IMR-90 (cell line): ENCODE data around the gene NOS3. TPM values are rescaled to one million over a fixed set of nuclear protein-coding genes. Genes with fewer than 3 reads are reported as not detected.

Experiments used
- ATAC-seq: fragments of 200-7000 bp; cut with Tn5 transposase; 2 replicates; pipeline ENCODE4 v1.9.1; 2020; ENCODE audit warnings: low read depth, mild to moderate bottlenecking, moderate library complexity
- BruUV-seq: library from RNA; stranded (reverse); fragments of 400-500 nt; replicated peaks from 2 replicates; lab custom pipeline; 2021; lab: Mats Ljungman, UMichigan
- CTCF ChIA-PET: fragments of 300-600 bp; formaldehyde crosslinking; extraction: SDS; loops from one replicate; lab custom pipeline; 2021; ENCODE audit warnings: antibody characterized with exemption; lab: Yijun Ruan, JAX
- POLR2A ChIA-PET: fragments of 300-600 bp; sonication (Branson Sonifier 250); formaldehyde crosslinking; loops from one replicate; lab custom pipeline; 2022; ENCODE audit warnings: antibody characterized with exemption; ENCODE audit not compliant: unreplicated experiment; lab: Charles Lee
- DNase-seq: peaks from one replicate; pipeline ENCODE4 v3.0.0; 2013
- H2AFZ ChIP-seq: replicated peaks from 2 replicates; pipeline ENCODE3; 2013; ENCODE audit warnings: low read length, mild to moderate bottlenecking; ENCODE audit not compliant: poor library complexity
- H2AK5ac ChIP-seq: 2 replicates; pipeline ENCODE4 v1.6.1; 2013; ENCODE audit warnings: low read depth, low read length, inconsistent platforms
- H2AK9ac ChIP-seq: replicated peaks from 2 replicates; pipeline ENCODE3; 2013; ENCODE audit warnings: mild to moderate bottlenecking, low read depth, low read length, moderate library complexity; ENCODE audit not compliant: poor library complexity
- H2BK120ac ChIP-seq: 2 replicates; pipeline ENCODE4 v1.6.1; 2013; ENCODE audit warnings: low read depth, low read length, inconsistent platforms
- H2BK15ac ChIP-seq: 3 replicates; pipeline ENCODE4 v1.6.1; 2013; ENCODE audit warnings: low read depth, low read length, inconsistent platforms
- H2BK20ac ChIP-seq: 2 replicates; pipeline ENCODE4 v1.6.1; 2013; ENCODE audit warnings: low read depth, mild to moderate bottlenecking, inconsistent platforms, low read length, moderate library complexity
- H2BK5ac ChIP-seq: 2 replicates; pipeline ENCODE4 v1.6.1; 2013; ENCODE audit warnings: mild to moderate bottlenecking, low read depth, low read length, inconsistent platforms; ENCODE audit not compliant: poor library complexity, severe bottlenecking
- H3K14ac ChIP-seq: replicated peaks from 2 replicates; pipeline ENCODE4 v1.6.1; 2013; ENCODE audit warnings: low read depth, low read length, inconsistent platforms
- H3K18ac ChIP-seq: 2 replicates; pipeline ENCODE4 v1.6.1; 2013; ENCODE audit warnings: low read depth, low read length, control low read depth
- H3K23ac ChIP-seq: 2 replicates; pipeline ENCODE4 v1.6.1; 2013; ENCODE audit warnings: low read depth, low read length, inconsistent platforms
- H3K27ac ChIP-seq: 2 replicates; pipeline ENCODE4 v1.5.1; 2013; ENCODE audit warnings: mild to moderate bottlenecking, control low read depth, low read length; ENCODE audit not compliant: insufficient read depth
- H3K27me3 ChIP-seq: 2 replicates; pipeline ENCODE4 v1.6.1; 2013; ENCODE audit warnings: low read length; ENCODE audit not compliant: control insufficient read depth, insufficient read depth
- H3K36me3 ChIP-seq: 2 replicates; pipeline ENCODE4 v1.6.1; 2013; ENCODE audit warnings: low read length, mixed read lengths; ENCODE audit not compliant: control insufficient read depth, insufficient read depth
- H3K4ac ChIP-seq: 2 replicates; pipeline ENCODE4 v1.6.1; 2013; ENCODE audit warnings: low read depth, low read length, inconsistent platforms
- H3K4me1 ChIP-seq: 2 replicates; pipeline ENCODE4 v1.6.1; 2013; ENCODE audit warnings: low read length, mixed read lengths; ENCODE audit not compliant: control insufficient read depth, insufficient read depth
- H3K4me2 ChIP-seq: 2 replicates; pipeline ENCODE4 v1.6.1; 2013; ENCODE audit warnings: low read depth, mild to moderate bottlenecking, control low read depth, low read length, moderate library complexity
- H3K4me3 ChIP-seq: 2 replicates; pipeline ENCODE4 v1.5.1; 2013; ENCODE audit warnings: low read depth, mild to moderate bottlenecking, control low read depth, low read length, moderate library complexity; ENCODE audit not compliant: insufficient read depth
- H3K56ac ChIP-seq: 2 replicates; pipeline ENCODE4 v1.6.1; 2013; ENCODE audit warnings: low read length, inconsistent platforms; ENCODE audit not compliant: insufficient read depth; ENCODE audit errors: extremely low read depth
- H3K79me1 ChIP-seq, 2 experiments: 2 replicates each; pipeline ENCODE4 v1.6.1; 2013; ENCODE audit warnings: low read length in 2 of 2, inconsistent platforms in 1 of 2, low read depth in 1 of 2
- H3K9ac ChIP-seq: 2 replicates; pipeline ENCODE4 v1.6.1; 2013; ENCODE audit warnings: low read depth, low read length, control low read depth
- H3K9me1 ChIP-seq: 2 replicates; pipeline ENCODE4 v1.6.1; 2013; ENCODE audit warnings: low read length, inconsistent platforms; ENCODE audit not compliant: insufficient read depth
- H3K9me3 ChIP-seq: 2 replicates; pipeline ENCODE4 v1.6.1; 2013; ENCODE audit warnings: low read length; ENCODE audit not compliant: control insufficient read depth, insufficient read depth
- H4K20me1 ChIP-seq: 2 replicates; pipeline ENCODE4 v1.6.1; 2013; ENCODE audit warnings: low read length, inconsistent platforms; ENCODE audit not compliant: insufficient read depth
- H4K5ac ChIP-seq: 2 replicates; pipeline ENCODE4 v1.6.1; 2013; ENCODE audit warnings: mild to moderate bottlenecking, low read depth, low read length, control low read depth
- H4K8ac ChIP-seq, 2 experiments: 2 replicates each; pipeline ENCODE4 v1.6.1; 2013; ENCODE audit warnings: low read depth in 2 of 2, low read length in 2 of 2, control low read depth in 1 of 2, inconsistent platforms in 1 of 2
- H4K91ac ChIP-seq: 2 replicates; pipeline ENCODE4 v1.6.1; 2013; ENCODE audit warnings: low read depth, low read length, inconsistent platforms; ENCODE audit not compliant: insufficient read depth
- CHD1 ChIP-seq: IDR thresholded peaks from 2 replicates; pipeline ENCODE4 v1.6.1; 2012; ENCODE audit warnings: low read depth, low read length, improper control_type of control experiment
- ELK1 ChIP-seq: fragments of 150-350 bp; IDR thresholded peaks from 2 replicates; pipeline ENCODE4 v1.6.1; 2016; ENCODE audit warnings: low read depth, mild to moderate bottlenecking, low read length, moderate library complexity, borderline replicate concordance
- FOS ChIP-seq: fragments of 150-350 bp; IDR thresholded peaks from 2 replicates; pipeline ENCODE4 v1.6.1; 2016; ENCODE audit warnings: low read depth, low read length
- MAFK ChIP-seq: IDR thresholded peaks from 2 replicates; pipeline ENCODE4 v1.6.1; 2012; ENCODE audit warnings: low read depth, low read length, improper control_type of control experiment
- MAZ ChIP-seq: IDR thresholded peaks from 2 replicates; pipeline ENCODE4 v1.6.1; 2012; ENCODE audit warnings: low read depth, mild to moderate bottlenecking, low read length, improper control_type of control experiment, moderate library complexity, borderline replicate concordance
- MXI1 ChIP-seq: IDR thresholded peaks from 2 replicates; pipeline ENCODE4 v1.6.1; 2012; ENCODE audit warnings: low read depth, mild to moderate bottlenecking, low read length, moderate library complexity, borderline replicate concordance
- NFE2L2 ChIP-seq: fragments of 150-350 bp; IDR thresholded peaks from 2 replicates; pipeline ENCODE4 v1.6.1; 2016; ENCODE audit warnings: low read depth, mild to moderate bottlenecking, low read length
- POLR2A ChIP-seq: IDR thresholded peaks from 2 replicates; pipeline ENCODE4 v1.6.1; 2012; ENCODE audit warnings: mild to moderate bottlenecking, low read depth, low read length
- RAD21 ChIP-seq: IDR thresholded peaks from 2 replicates; pipeline ENCODE4 v1.6.1; 2012; ENCODE audit warnings: low read length, improper control_type of control experiment
- RCOR1 ChIP-seq: IDR thresholded peaks from 2 replicates; pipeline ENCODE4 v1.6.1; 2012; ENCODE audit warnings: mild to moderate bottlenecking, low read length, improper control_type of control experiment; ENCODE audit not compliant: insufficient replicate concordance
- RFX5 ChIP-seq: IDR thresholded peaks from 2 replicates; pipeline ENCODE4 v1.8.0; 2012; ENCODE audit warnings: low read depth, mild to moderate bottlenecking, low read length, moderate library complexity
- SMC3 ChIP-seq: fragments of 150-350 bp; IDR thresholded peaks from 2 replicates; pipeline ENCODE4 v1.6.1; 2016; ENCODE audit warnings: low read depth, mild to moderate bottlenecking, antibody characterized with exemption, low read length, moderate library complexity
- USF2 ChIP-seq: fragments of 150-350 bp; IDR thresholded peaks from 2 replicates; pipeline ENCODE4 v1.6.1; 2017; ENCODE audit warnings: mild to moderate bottlenecking, antibody characterized with exemption, low read length, low read depth
- WGBS, 2 experiments: methylation state at CpG; one replicate each; pipeline versions ENCODE4 v1.1.5 to v1.1.7; 2013; ENCODE audit warnings: missing lambda C conversion rate in 2 of 2; ENCODE audit not compliant: insufficient read length in 1 of 2; ENCODE audit errors: extremely low coverage in 2 of 2; 5-methylcytosine and 5-hydroxymethylcytosine counted together
- dilution Hi-C: fragments of 300-500 bp; cut with HindIII; formaldehyde crosslinking; loops from one replicate; pipeline ENCODE4 v1.14.3; 2018; ENCODE audit warnings: low sequenced_read_pairs; ENCODE audit not compliant: unreplicated experiment
- in situ Hi-C: fragments of 300-500 bp; cut with MboI; formaldehyde crosslinking; loops from 3 replicates; pipeline ENCODE4 v1.14.3; 2019; ENCODE audit warnings: low sequenced_read_pairs, inconsistent platforms, mixed read lengths
- intact Hi-C: fragments of 100-400 bp; cut with micrococcal nuclease; formaldehyde crosslinking; loops from 2 replicates; pipeline ENCODE4 v1.10.0; 2022
- polyA plus RNA-seq, 3 experiments: library from polyadenylated mRNA; depleted of rRNA; stranded (reverse); fragments of >200 nt; gene quantifications; 2 replicates each; pipeline ENCODE4 v1.2.3, GENCODE V29; 2012; ENCODE audit warnings: low replicate concordance in 1 of 3
- total RNA-seq: library from RNA; depleted of rRNA; stranded (reverse); fragments of >200 nt; gene quantifications from 2 replicates; pipeline ENCODE4 v1.2.3, GENCODE V29; 2012
- TF ChIP-seq, protein P1 (sequence below): conservative IDR thresholded peaks from 2 replicates; pipeline ENCODE4 v1.5.1; 2012; ENCODE audit warnings: mild to moderate bottlenecking, low read depth, low read length, improper control_type of control experiment

The NOS3 gene
- total and polyA plus RNA-seq, 2 of the 4 experiments (the other 2 are of a cell fraction) = 0.72 to 2.0 TPM

DNA sequence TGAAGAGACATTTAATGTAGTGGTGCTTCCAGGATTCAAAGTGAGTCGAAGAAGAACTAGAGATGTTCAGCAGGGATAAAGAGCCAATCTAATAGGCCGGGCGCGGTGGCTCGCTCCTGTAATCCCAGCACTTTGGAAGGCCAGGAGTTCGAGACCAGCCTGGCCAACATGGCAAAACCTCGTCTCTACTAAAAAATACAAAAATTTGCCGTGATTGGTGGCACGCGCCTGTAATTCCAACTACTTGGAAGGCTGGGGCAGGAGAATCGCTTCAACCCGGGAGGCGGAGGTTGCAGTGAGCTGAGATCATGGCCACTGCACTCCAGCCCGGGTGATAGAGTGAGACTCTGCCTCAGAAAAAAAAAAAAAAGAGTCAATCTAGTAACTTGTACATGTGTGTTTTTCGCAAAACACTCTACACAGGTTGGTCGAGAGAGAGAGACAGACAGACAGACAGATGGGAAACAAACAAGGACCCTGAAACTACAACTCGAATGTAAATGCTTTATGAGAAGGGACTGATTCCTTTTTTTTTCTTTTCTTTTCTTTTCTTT is 38.2 kb downstream of the NOS3 start (continued):
- TF ChIP-seq MAFK = no peak

DNA sequence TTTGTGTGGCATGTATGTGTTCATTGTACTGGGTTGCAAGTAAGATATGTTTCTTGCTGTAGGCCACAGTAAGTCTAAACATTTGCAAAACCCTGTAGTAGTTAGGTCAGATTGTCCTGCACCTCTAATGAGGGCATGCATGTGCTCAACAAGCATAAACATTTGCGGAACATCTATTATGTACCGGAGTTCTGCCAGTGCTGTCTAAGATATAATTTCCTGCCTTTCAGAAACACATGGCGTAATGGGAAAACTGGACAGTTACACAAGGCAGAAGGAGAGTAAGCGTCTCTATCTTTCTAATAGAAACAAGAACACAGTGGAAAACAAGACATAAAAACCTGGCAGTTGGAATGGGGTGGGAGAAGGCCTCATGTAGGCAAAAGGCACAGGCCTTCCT is 40.2 kb downstream of the NOS3 start:
- Histone ChIP-seq H2AK5ac (no peak overlapping the region), H4K91ac (no peak overlapping the region), H2BK5ac (no peak overlapping the region), H2BK20ac (no peak overlapping the region), H2AK9ac (no peak overlapping the region), H3K56ac (no peak overlapping the region), H3K27me3 (no peaks in the 10 kb centered on the region), H3K9ac (no peak overlapping the region), H3K4me3 (no peak overlapping the region), H3K9me1 (no peaks in the 10 kb centered on the region), H3K4ac (no peak overlapping the region), H3K23ac (no peak overlapping the region), H3K9me3 (no peaks in the 10 kb centered on the region), H3K27ac (no peak overlapping the region), H4K20me1 (no peaks in the 10 kb centered on the region), H3K14ac (no peak overlapping the region), H2AFZ (no peak overlapping the region), H3K4me1 (no peaks in the 10 kb centered on the region), H3K4me2 (no peak overlapping the region), H4K8ac (no peak overlapping the region), H3K36me3 (peaks cover 19% of the 10 kb centered on the region), H2BK15ac (no peak overlapping the region), H3K18ac (no peak overlapping the region), H2BK120ac (no peak overlapping the region), H3K79me1 (peaks cover 10 to 23% of the 10 kb centered on the region in 2 experiments; a peak in 3 of 4 replicates), H4K5ac (no peak overlapping the region)
- CTCF ChIA-PET = no interaction called here
- no peak for ATAC-seq
- intact Hi-C loops (no loop called here), dilution Hi-C loops (no loop called here), in situ Hi-C loops (no loop called here)
- no peak for DNase-seq
- no CpG with 5 or more reads among the region's 4 CpGs for WGBS, 2 experiments
- POLR2A ChIA-PET = no interaction called here
- TSS peak; percentile 40 for BruUV-seq
- TF ChIP-seq, protein P1, sequence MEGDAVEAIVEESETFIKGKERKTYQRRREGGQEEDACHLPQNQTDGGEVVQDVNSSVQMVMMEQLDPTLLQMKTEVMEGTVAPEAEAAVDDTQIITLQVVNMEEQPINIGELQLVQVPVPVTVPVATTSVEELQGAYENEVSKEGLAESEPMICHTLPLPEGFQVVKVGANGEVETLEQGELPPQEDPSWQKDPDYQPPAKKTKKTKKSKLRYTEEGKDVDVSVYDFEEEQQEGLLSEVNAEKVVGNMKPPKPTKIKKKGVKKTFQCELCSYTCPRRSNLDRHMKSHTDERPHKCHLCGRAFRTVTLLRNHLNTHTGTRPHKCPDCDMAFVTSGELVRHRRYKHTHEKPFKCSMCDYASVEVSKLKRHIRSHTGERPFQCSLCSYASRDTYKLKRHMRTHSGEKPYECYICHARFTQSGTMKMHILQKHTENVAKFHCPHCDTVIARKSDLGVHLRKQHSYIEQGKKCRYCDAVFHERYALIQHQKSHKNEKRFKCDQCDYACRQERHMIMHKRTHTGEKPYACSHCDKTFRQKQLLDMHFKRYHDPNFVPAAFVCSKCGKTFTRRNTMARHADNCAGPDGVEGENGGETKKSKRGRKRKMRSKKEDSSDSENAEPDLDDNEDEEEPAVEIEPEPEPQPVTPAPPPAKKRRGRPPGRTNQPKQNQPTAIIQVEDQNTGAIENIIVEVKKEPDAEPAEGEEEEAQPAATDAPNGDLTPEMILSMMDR = no peak
- TF ChIP-seq RFX5 = no peak
- no peak for TF ChIP-seq NFE2L2
- TF ChIP-seq RAD21 = no peak
- TF ChIP-seq MXI1 = no peak
- TF ChIP-seq RCOR1 = no peak
- no peak for TF ChIP-seq POLR2A
- TF ChIP-seq MAZ = no peak
- TF ChIP-seq CHD1 = no peak
- TF ChIP-seq FOS = no peak
- TF ChIP-seq SMC3 = no peak
- TF ChIP-seq ELK1 = no peak
- TF ChIP-seq USF2 = no peak
- no peak for TF ChIP-seq MAFK
